GM12878 (cell line): Measurements from ENCODE around the gene KCNK5. TPM values are rescaled to one million over a fixed set of nuclear protein-coding genes. Genes with fewer than 3 reads are reported as not detected.
A peak's percentile ranks its signal among the peaks of the same experiment; 100 is the strongest.

Source experiments
- ATAC-seq: fragments of 200-7000 bp; cut with Tn5 transposase; 3 replicates; pipeline ENCODE4 v1.9.1; 2020; ENCODE audit warnings: mild to moderate bottlenecking, moderate library complexity
- BruUV-seq: library from RNA; stranded (reverse); fragments of 400-500 nt; replicated peaks from 2 replicates; lab custom pipeline; 2021; lab: Mats Ljungman, UMichigan
- CTCF ChIA-PET: fragments of 300-600 bp; sonication (Branson Sonifier 250); formaldehyde crosslinking; extraction: SDS; loops from one replicate; lab custom pipeline; 2021; ENCODE audit warnings: inconsistent platforms; lab: Yijun Ruan, JAX
- POLR2A ChIA-PET: fragments of 350-600 bp; formaldehyde crosslinking; extraction: SDS; loops from one replicate; lab custom pipeline; 2021; ENCODE audit warnings: inconsistent platforms; lab: Charles Lee
- RAD21 ChIA-PET: fragments of 300-600 bp; sonication (Branson Sonifier 250); formaldehyde crosslinking; loops from one replicate; lab custom pipeline; 2023; ENCODE audit warnings: antibody characterized with exemption; ENCODE audit not compliant: unreplicated experiment; lab: Charles Lee
- SMC1A ChIA-PET: fragments of 300-600 bp; sonication (Branson Sonifier 250); formaldehyde crosslinking; loops from one replicate; lab custom pipeline; 2023; ENCODE audit not compliant: unreplicated experiment, uncharacterized antibody; lab: Charles Lee
- DNase-seq: peaks from one replicate; pipeline ENCODE4 v3.0.0-alpha.2; 2011; ENCODE audit warnings: low read depth, low spot score
- FAIRE-seq: peaks from 3 replicates; lab custom pipeline; 2011; peaks lifted over from hg19 to GRCh38; lab: Jason Lieb, UNC
- H2AFZ ChIP-seq: 2 replicates; pipeline ENCODE4 v1.6.0; 2011; ENCODE audit warnings: low read depth, low read length, control low read depth; ENCODE audit not compliant: control insufficient read depth
- H3K27ac ChIP-seq: 2 replicates; pipeline ENCODE4 v1.5.1; 2011; ENCODE audit warnings: control low read depth; ENCODE audit not compliant: control insufficient read depth, insufficient read depth
- H3K27me3 ChIP-seq, 2 experiments: replicated peaks in 1 of 2; 2 replicates each; pipeline versions ENCODE4 v1.6.0 to v1.6.1; 2011; ENCODE audit warnings: low read length in 1 of 2; ENCODE audit not compliant: control insufficient read depth in 2 of 2, insufficient read depth in 2 of 2
- H3K36me3 ChIP-seq, 2 experiments: 2 replicates each; pipeline ENCODE4 v1.5.1; 2011; ENCODE audit warnings: low read length in 1 of 2; ENCODE audit not compliant: control insufficient read depth in 2 of 2, insufficient read depth in 2 of 2
- H3K4me1 ChIP-seq: 2 replicates; pipeline ENCODE4 v1.6.1; 2011; ENCODE audit warnings: mild to moderate bottlenecking, low read length, moderate library complexity, mixed read lengths; ENCODE audit not compliant: control insufficient read depth, insufficient read depth
- H3K4me2 ChIP-seq: 2 replicates; pipeline ENCODE4 v1.6.0; 2011; ENCODE audit warnings: control low read depth; ENCODE audit not compliant: control insufficient read depth, insufficient read depth
- H3K4me3 ChIP-seq: fragments of 200-600 bp; sonication (generic); 2 replicates; pipeline ENCODE4 v1.5.1; 2016
- H3K79me2 ChIP-seq: 2 replicates; pipeline ENCODE4 v1.6.0; 2011; ENCODE audit warnings: low read length; ENCODE audit not compliant: control insufficient read depth, insufficient read depth
- H3K9ac ChIP-seq: 2 replicates; pipeline ENCODE4 v1.8.0; 2011; ENCODE audit warnings: low read length, control low read depth, mixed read lengths; ENCODE audit not compliant: control insufficient read depth, insufficient read depth
- H3K9me3 ChIP-seq: replicated peaks from 3 replicates; pipeline ENCODE4 v1.5.1; 2011; ENCODE audit warnings: mild to moderate bottlenecking, low read length; ENCODE audit not compliant: control insufficient read depth, insufficient read depth
- H4K20me1 ChIP-seq: 2 replicates; pipeline ENCODE4 v1.6.0; 2011; ENCODE audit not compliant: control insufficient read depth, insufficient read depth
- IKZF2 ChIP-seq, 2 experiments: fragments of 450-650 bp; IDR thresholded peaks; 2 replicates each; pipeline ENCODE4 v1.6.1; 2017; ENCODE audit warnings: mild to moderate bottlenecking in 2 of 2, moderate library complexity in 2 of 2
- SRF ChIP-seq, 2 experiments: IDR thresholded peaks; 2 replicates each; pipeline ENCODE4 v1.6.1; 2011; ENCODE audit warnings: low read depth in 2 of 2, low read length in 2 of 2, mild to moderate bottlenecking in 1 of 2, moderate library complexity in 1 of 2
- TBL1XR1 ChIP-seq: IDR thresholded peaks from 2 replicates; pipeline ENCODE4 v1.6.1; 2012; ENCODE audit warnings: low read depth, low read length, improper control_type of control experiment
- TCF12 ChIP-seq: IDR thresholded peaks from 2 replicates; pipeline ENCODE4 v1.6.1; 2011; ENCODE audit warnings: low read depth, mild to moderate bottlenecking, low read length
- ZNF384 ChIP-seq: IDR thresholded peaks from 2 replicates; pipeline ENCODE4 v1.6.1; 2012; ENCODE audit warnings: low read depth, mild to moderate bottlenecking, low read length, improper control_type of control experiment, borderline replicate concordance
- in situ Hi-C: fragments of 300-500 bp; cut with MboI; formaldehyde crosslinking; loops from 9 replicates; pipeline ENCODE4 v1.14.3; 2018; ENCODE audit warnings: mixed read lengths
- intact Hi-C: fragments of 100-400 bp; cut with micrococcal nuclease; formaldehyde crosslinking; loops from one replicate; pipeline ENCODE4 v1.14.2; 2022; ENCODE audit not compliant: unreplicated experiment
- polyA plus RNA-seq, 11 experiments: library from polyadenylated mRNA; depleted of rRNA in 4 of 11; unstranded in 6 of 11; stranded (reverse) in 5 of 11; fragments of >200 nt; fragmentation: Nextera tagmentation in 4 of 11; fragmentation: Illumina TruSeq in 1 of 11; extraction: Ambion mirVana in 4 of 11; extraction: Trizol in 1 of 11; gene quantifications; 1 replicate in 1 of 11; 2 replicates in 10 of 11; pipeline versions ENCODE4 v1.2.1 to v1.2.3, GENCODE V29; 2011 to 2016; ENCODE audit warnings: inconsistent platforms in 2 of 11, missing spikeins in 2 of 11, low read depth in 1 of 11
- total RNA-seq, 4 experiments: library from RNA; depleted of rRNA in 3 of 4; stranded (reverse); fragments of >200 nt in 3 of 4; fragmentation: Illumina TruSeq in 1 of 4; extraction: Trizol in 1 of 4; gene quantifications; 2 replicates each; pipeline versions ENCODE4 v1.2.1 to v1.2.3, GENCODE V29; 2013 to 2021
- TF ChIP-seq, protein P1 (sequence below): fragments of 450-650 bp; IDR thresholded peaks from 2 replicates; pipeline ENCODE4 v1.6.1; 2017; ENCODE audit warnings: mild to moderate bottlenecking
- TF ChIP-seq, protein P2 (sequence below): fragments of 450-650 bp; IDR thresholded peaks from 2 replicates; pipeline ENCODE4 v1.6.1; 2017; ENCODE audit warnings: mild to moderate bottlenecking, moderate library complexity

KCNK5 gene
- total and polyA plus RNA-seq, 10 of the 15 experiments (the other 5 are each of a cell fraction or from before 2014, with no cell fraction given): 0.11 to 4.2 (median 2.1) TPM

DNA sequence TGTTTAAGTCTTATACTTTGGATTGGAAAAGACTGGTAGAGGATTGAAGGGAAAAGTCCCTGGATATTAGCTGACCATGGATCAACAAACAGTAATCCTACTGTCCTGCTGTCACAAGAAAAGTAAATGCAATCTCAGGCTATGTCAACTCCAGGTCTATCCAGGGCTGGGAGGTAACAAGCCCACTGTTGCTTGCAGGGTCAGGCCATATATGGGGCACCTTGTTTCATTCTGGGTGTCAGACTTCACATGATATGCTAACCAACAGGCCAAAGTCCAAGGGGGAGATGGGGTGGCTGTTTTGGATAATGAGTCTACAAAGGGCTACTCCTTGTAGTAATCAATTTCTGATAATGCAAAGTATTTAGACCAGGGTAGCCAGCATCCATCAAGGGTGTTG is 30.7 kb downstream of the KCNK5 start:
- H3K4me3 ChIP-seq: no peak overlapping the region
- H3K27ac ChIP-seq: no peak overlapping the region
- TF ChIP-seq TCF12: no peak
- no peak for TF ChIP-seq TBL1XR1
- no peak for TF ChIP-seq IKZF2 (IDR thresholded peaks at IDR 0.05)
- no peak for TF ChIP-seq ZNF384
- no peak for TF ChIP-seq SRF (IDR thresholded peaks at IDR 0.05; ENCODE audit: low read depth in 2 of 2, low read length in 2 of 2)
- TF ChIP-seq, protein P1, sequence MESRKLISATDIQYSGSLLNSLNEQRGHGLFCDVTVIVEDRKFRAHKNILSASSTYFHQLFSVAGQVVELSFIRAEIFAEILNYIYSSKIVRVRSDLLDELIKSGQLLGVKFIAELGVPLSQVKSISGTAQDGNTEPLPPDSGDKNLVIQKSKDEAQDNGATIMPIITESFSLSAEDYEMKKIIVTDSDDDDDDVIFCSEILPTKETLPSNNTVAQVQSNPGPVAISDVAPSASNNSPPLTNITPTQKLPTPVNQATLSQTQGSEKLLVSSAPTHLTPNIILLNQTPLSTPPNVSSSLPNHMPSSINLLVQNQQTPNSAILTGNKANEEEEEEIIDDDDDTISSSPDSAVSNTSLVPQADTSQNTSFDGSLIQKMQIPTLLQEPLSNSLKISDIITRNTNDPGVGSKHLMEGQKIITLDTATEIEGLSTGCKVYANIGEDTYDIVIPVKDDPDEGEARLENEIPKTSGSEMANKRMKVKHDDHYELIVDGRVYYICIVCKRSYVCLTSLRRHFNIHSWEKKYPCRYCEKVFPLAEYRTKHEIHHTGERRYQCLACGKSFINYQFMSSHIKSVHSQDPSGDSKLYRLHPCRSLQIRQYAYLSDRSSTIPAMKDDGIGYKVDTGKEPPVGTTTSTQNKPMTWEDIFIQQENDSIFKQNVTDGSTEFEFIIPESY: no peak
- TF ChIP-seq, protein P2, sequence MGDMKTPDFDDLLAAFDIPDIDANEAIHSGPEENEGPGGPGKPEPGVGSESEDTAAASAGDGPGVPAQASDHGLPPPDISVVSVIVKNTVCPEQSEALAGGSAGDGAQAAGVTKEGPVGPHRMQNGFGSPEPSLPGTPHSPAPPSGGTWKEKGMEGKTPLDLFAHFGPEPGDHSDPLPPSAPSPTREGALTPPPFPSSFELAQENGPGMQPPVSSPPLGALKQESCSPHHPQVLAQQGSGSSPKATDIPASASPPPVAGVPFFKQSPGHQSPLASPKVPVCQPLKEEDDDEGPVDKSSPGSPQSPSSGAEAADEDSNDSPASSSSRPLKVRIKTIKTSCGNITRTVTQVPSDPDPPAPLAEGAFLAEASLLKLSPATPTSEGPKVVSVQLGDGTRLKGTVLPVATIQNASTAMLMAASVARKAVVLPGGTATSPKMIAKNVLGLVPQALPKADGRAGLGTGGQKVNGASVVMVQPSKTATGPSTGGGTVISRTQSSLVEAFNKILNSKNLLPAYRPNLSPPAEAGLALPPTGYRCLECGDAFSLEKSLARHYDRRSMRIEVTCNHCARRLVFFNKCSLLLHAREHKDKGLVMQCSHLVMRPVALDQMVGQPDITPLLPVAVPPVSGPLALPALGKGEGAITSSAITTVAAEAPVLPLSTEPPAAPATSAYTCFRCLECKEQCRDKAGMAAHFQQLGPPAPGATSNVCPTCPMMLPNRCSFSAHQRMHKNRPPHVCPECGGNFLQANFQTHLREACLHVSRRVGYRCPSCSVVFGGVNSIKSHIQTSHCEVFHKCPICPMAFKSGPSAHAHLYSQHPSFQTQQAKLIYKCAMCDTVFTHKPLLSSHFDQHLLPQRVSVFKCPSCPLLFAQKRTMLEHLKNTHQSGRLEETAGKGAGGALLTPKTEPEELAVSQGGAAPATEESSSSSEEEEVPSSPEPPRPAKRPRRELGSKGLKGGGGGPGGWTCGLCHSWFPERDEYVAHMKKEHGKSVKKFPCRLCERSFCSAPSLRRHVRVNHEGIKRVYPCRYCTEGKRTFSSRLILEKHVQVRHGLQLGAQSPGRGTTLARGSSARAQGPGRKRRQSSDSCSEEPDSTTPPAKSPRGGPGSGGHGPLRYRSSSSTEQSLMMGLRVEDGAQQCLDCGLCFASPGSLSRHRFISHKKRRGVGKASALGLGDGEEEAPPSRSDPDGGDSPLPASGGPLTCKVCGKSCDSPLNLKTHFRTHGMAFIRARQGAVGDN: no peak
- ATAC-seq (peak; percentile 42; the same call in 2 of the 3 replicates), FAIRE-seq (no peak), DNase-seq (no peak)
- RAD21 ChIA-PET: no interaction called here
- no peaks in the 10 kb centered on the region for H3K36me3 ChIP-seq
- H3K9me3 ChIP-seq: no peaks in the 10 kb centered on the region
- H3K27me3 ChIP-seq: no peaks in the 10 kb centered on the region
- H3K4me1 ChIP-seq: no peaks in the 10 kb centered on the region
- no peak overlapping the region for H3K4me2 ChIP-seq
- H3K79me2 ChIP-seq: no peaks in the 10 kb centered on the region
- intact Hi-C loops (no loop called here), in situ Hi-C loops (no loop called here)
- SMC1A ChIA-PET: interaction anchor here (0.6 to 1.5 kb wide), 7 partner anchors 8 to 144 kb away, joined by 3 to 6 read pairs (median 4); no protein-coding TSS in a partner anchor
- H4K20me1 ChIP-seq: no peaks in the 10 kb centered on the region
- CTCF ChIA-PET: no interaction called here
- POLR2A ChIA-PET: no interaction called here
- no TSS peak for BruUV-seq
- no peak overlapping the region for H3K9ac ChIP-seq
- no peak overlapping the region for H2AFZ ChIP-seq
